Measurements from ENCODE around the gene KCTD21. TPM values are rescaled to one million over a fixed set of nuclear protein-coding genes. Genes with fewer than 3 reads are reported as not detected.

The KCTD21 gene
- total and polyA plus RNA-seq, 8 donors = 8.4 to 12.0 (median 9.2) TPM

GRCh38 chr11:78164471-78164870 lies 24.0 kb downstream of the KCTD21 start:
- TF ChIP-seq CTCF (IDR thresholded peaks at IDR 0.05) = no peak
- H3K9me3 ChIP-seq = no peaks in the 10 kb centered on the region
- intact Hi-C loops (cut with DNase I) = no loop called here
- no peak for DNase-seq
- ATAC-seq = no peak
- H3K36me3 ChIP-seq = no peaks in the 10 kb centered on the region
- H3K27me3 ChIP-seq = no peaks in the 10 kb centered on the region
- peaks cover 0 to 11% of the 10 kb centered on the region in 2 donors for H3K4me1 ChIP-seq
- no peak overlapping the region for H3K27ac ChIP-seq
- H3K4me3 ChIP-seq = no peak overlapping the region

GRCh38 chr11:78163828-78164227 lies 24.6 kb downstream of the KCTD21 start:
- H3K27ac ChIP-seq = no peak overlapping the region
- no peak for TF ChIP-seq CTCF (IDR thresholded peaks at IDR 0.05)
- H3K27me3 ChIP-seq = no peaks in the 10 kb centered on the region
- H3K4me3 ChIP-seq = no peak overlapping the region
- no peak for DNase-seq
- no peaks in the 10 kb centered on the region for H3K36me3 ChIP-seq
- ATAC-seq = no peak
- intact Hi-C loops (cut with DNase I) = no loop called here
- H3K4me1 ChIP-seq = peaks cover 0 to 5% of the 10 kb centered on the region in 2 donors
- no peaks in the 10 kb centered on the region for H3K9me3 ChIP-seq

GRCh38 chr11:78161962-78162371 lies 26.5 kb downstream of the KCTD21 start:
- TF ChIP-seq CTCF (IDR thresholded peaks at IDR 0.05) = no peak
- Histone ChIP-seq H3K4me1 (no peaks in the 10 kb centered on the region), H3K9me3 (no peaks in the 10 kb centered on the region), H3K27me3 (no peaks in the 10 kb centered on the region), H3K36me3 (no peaks in the 10 kb centered on the region), H3K27ac (no peak overlapping the region), H3K4me3 (no peak overlapping the region)
- peak in 1 of 4 donors; percentile 43 for DNase-seq
- intact Hi-C loops (cut with DNase I) = no loop called here
- no peak for ATAC-seq

GRCh38 chr11:78161346-78161745 lies 27.1 kb downstream of the KCTD21 start:
- H3K27ac ChIP-seq = no peak overlapping the region
- no peak overlapping the region for H3K4me3 ChIP-seq
- ATAC-seq (no peak), DNase-seq (no peak)
- no peaks in the 10 kb centered on the region for H3K9me3 ChIP-seq
- H3K27me3 ChIP-seq = no peaks in the 10 kb centered on the region
- TF ChIP-seq CTCF (IDR thresholded peaks at IDR 0.05) = no peak
- H3K4me1 ChIP-seq = no peaks in the 10 kb centered on the region
- intact Hi-C loops (cut with DNase I) = no loop called here
- H3K36me3 ChIP-seq = no peaks in the 10 kb centered on the region

GRCh38 chr11:78160557-78160956 lies 27.9 kb downstream of the KCTD21 start:
- no peak overlapping the region for H3K27ac ChIP-seq
- H3K36me3 ChIP-seq = no peaks in the 10 kb centered on the region
- TF ChIP-seq CTCF (IDR thresholded peaks at IDR 0.05) = no peak
- H3K27me3 ChIP-seq = no peaks in the 10 kb centered on the region
- H3K4me1 ChIP-seq = no peaks in the 10 kb centered on the region
- H3K9me3 ChIP-seq = no peaks in the 10 kb centered on the region
- intact Hi-C loops (cut with DNase I) = no loop called here
- H3K4me3 ChIP-seq = no peak overlapping the region
- DNase-seq (no peak), ATAC-seq (no peak)
